ENCODE results near the gene PPP1R13L.

Gene PPP1R13L, protein sequence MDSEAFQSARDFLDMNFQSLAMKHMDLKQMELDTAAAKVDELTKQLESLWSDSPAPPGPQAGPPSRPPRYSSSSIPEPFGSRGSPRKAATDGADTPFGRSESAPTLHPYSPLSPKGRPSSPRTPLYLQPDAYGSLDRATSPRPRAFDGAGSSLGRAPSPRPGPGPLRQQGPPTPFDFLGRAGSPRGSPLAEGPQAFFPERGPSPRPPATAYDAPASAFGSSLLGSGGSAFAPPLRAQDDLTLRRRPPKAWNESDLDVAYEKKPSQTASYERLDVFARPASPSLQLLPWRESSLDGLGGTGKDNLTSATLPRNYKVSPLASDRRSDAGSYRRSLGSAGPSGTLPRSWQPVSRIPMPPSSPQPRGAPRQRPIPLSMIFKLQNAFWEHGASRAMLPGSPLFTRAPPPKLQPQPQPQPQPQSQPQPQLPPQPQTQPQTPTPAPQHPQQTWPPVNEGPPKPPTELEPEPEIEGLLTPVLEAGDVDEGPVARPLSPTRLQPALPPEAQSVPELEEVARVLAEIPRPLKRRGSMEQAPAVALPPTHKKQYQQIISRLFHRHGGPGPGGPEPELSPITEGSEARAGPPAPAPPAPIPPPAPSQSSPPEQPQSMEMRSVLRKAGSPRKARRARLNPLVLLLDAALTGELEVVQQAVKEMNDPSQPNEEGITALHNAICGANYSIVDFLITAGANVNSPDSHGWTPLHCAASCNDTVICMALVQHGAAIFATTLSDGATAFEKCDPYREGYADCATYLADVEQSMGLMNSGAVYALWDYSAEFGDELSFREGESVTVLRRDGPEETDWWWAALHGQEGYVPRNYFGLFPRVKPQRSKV

DNA sequence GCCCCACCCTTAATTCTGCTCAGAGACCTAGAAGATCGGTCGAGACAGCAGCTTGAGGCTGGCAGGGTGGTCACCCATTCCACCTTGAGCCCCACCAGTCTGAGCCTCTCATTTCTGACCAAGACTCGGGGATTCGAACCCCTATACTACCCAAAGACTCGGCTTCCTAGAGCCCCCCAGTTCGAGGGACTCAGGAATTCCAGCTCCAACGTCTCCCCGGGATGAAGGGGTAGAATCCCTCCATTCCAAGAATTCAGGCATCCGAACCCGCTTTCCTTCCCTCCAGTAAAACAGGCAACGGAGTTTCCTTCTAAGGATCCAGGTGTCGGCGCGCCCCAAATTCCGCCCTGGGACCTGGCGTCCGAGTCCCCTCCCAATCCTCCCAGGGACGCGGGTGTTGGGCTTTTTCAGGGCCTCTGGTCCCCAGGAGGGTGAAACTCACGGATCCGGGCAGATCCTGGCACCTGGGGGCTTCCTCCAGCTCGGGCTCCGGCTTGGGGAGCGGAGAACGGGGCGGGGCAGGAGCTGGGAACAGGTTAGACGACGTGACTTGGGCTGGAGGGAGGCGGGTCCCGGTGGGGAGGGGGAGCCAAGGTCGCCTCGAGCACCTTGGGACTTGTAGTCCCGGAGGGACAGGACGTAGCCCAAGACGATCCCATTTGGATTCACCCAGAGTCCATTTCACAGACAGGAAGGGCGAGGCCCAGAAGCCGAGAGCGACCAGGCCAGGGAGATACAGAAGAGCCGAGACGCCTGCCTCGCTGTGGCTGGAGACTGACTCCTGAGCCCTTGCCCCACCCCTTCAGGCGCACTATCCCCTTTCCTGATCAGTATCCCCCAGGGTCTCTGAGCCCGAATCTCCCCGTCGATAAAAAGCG is at the start of gene PPP1R13L:
Gene PPP1R13L (minus strand): TSS at position 513 of the 878 bp plus-strand sequence. CDS start 6,751 bp downstream, outside the sequence.
- no peak for DNase-seq (ENCODE audit: low read depth in 1 of 2, low spot score in 1 of 2)

- no peak for DNase-seq (ENCODE audit: low read depth in 1 of 2, low spot score in 1 of 2)
Measured at GRCh38 chr19:45451850-45452387, 47.0 kb upstream of the PPP1R13L start.

- peak in 1 of 2 donors; percentile 34 for DNase-seq (ENCODE audit: low read depth in 1 of 2, low spot score in 1 of 2)
Measured at GRCh38 chr19:45451131-45451849, 46.4 kb upstream of the PPP1R13L start.

GRCh38 chr19:45450012-45450333 is 45.1 kb upstream of the PPP1R13L start:
- DNase-seq (ENCODE audit: low read depth in 1 of 2, low spot score in 1 of 2) = no peak

GRCh38 chr19:45448887-45449299 is 44.0 kb upstream of the PPP1R13L start:
- no peak for DNase-seq (ENCODE audit: low read depth in 1 of 2, low spot score in 1 of 2)

DNA sequence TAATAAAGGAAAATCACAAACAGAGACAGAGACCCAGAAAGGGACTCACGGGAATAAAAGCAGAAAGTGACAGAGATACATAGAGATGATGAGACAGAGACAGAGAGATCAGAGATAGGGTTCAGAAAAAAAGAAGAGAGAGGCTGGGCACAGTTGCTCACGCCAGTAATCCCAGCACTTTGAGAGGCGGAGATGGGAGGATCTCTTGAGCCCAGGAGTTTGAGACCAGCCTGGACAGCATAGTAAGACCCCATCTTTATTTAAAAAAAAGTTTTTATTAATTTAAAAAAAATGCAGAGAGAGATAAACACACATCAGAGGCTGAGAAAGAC is 43.5 kb upstream of the PPP1R13L start:
- DNase-seq (ENCODE audit: low read depth in 1 of 2, low spot score in 1 of 2) = no peak

DNA sequence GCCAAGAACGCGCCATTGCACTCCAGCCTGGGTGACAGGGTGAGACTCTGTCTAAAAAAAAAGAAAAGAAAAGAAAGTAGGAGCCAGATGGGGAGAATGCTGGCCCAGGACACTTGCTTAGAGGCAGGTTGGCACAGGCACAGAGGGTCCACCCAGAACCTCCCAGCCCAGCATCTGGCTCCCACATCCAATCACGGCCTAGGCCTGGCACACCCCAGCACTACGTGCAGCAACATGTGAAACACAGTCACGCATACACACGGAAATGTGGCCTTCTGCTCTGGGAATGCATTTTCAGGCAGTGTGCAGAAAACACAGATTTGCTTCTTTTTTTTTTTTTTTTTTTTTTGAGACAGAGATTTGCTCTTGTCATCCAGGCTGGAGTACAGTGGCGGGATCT is 42.1 kb upstream of the PPP1R13L start:
- DNase-seq (ENCODE audit: low read depth in 1 of 2, low spot score in 1 of 2) = no peak

DNA sequence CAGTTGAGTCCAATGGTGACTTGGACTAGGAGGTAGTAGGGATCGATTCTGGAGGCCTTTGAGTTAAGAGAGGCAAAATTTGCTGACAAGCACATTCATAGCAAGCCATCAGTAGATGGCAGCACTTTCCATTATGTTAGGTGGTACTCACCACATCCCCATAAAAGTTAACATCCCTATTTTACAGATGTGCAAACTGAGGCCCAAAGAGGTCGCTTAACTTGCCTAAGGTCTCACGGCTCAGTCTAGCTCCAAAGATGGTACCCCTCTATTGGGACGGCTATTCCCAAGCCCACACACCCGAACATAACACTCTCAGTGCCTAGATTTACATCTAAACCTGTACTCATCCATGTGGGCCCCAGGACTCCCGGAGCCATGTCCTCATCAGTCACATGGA is 41.4 kb upstream of the PPP1R13L start:
- no peak for DNase-seq (ENCODE audit: low read depth in 1 of 2, low spot score in 1 of 2)

DNA sequence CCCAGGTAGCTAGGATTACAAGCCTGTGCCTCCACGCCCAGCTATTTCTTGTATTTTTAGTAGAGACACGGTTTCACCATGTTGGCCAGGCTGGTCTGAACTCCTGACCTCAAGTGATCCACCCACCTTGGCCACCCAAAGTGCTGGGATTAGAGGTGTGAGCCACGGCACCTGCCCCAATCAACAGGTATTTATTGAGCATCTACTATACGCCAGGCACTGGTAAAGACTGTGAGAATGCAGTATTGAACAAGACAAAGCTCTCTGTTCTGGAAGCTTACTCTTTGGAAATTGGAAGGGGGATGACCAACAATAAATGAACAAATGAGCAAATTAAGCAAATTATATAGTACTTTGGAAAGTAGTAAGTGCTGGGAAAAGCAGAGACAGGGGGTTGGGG is 40.3 kb upstream of the PPP1R13L start:
- no peak for DNase-seq (ENCODE audit: low read depth in 1 of 2, low spot score in 1 of 2)

DNA sequence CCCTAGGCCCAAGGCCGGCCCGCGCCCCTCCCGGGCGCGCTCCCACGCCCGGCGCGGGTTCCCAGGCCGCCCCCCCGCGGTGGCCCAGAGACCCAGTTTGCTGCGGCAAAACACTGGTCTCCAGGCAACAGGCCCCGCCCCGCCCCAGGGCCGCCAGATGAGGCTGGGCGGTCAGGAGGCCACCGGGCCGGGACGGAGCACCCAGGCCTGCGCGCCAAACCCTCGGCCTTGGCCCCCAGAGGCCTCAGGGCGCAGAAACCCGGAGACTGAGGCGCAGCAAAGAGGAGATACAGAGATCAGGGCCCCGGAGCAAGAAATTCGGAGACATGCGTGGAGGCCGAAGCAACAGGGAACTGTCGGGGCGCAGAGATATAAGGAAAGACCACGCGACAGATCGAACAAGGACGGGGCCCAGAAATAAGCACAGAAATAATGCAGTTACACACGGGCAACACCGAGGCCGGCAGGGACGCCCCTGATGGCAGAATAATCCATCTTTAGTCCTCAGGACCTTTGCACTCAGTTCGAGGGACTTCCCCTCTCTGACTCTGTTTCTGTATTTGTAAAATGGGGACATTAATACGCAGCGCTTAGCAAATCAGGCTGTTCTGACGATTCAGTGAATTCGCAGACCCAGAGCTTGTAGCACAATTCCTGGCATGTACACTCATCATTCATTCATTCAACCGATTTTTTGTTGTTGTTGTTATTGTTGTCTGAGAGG is 39.6 kb upstream of the PPP1R13L start:
- peak; percentile 57 to 64 for DNase-seq (ENCODE audit: low read depth in 1 of 2, low spot score in 1 of 2)

GRCh38 chr19:45443462-45444317 is 38.8 kb upstream of the PPP1R13L start:
- peak in 1 of 2 donors; percentile 21 for DNase-seq (ENCODE audit: low read depth in 1 of 2, low spot score in 1 of 2)

- no peak for DNase-seq (ENCODE audit: low read depth in 1 of 2, low spot score in 1 of 2)
Measured at GRCh38 chr19:45442778-45443461, 38.1 kb upstream of the PPP1R13L start.

DNA sequence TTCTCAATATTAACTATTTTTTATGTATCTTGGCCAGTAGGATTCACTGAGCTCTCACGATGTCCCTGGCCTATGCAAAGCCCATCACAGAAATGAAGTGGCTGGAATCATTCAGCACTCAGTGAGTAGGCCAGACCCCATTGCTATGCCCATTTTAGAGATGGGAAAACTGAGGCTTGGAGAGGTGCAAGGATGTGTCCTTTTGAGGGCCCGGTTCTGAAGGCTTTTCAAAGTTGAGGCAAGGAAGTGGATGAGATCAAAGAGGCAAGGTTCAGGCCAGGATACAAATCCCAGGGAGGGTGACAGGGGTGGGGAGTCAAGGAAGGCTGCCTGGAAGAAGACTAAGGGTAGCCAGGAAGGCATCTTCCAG is 37.5 kb upstream of the PPP1R13L start:
- DNase-seq (ENCODE audit: low read depth in 1 of 2, low spot score in 1 of 2) = no peak

DNA sequence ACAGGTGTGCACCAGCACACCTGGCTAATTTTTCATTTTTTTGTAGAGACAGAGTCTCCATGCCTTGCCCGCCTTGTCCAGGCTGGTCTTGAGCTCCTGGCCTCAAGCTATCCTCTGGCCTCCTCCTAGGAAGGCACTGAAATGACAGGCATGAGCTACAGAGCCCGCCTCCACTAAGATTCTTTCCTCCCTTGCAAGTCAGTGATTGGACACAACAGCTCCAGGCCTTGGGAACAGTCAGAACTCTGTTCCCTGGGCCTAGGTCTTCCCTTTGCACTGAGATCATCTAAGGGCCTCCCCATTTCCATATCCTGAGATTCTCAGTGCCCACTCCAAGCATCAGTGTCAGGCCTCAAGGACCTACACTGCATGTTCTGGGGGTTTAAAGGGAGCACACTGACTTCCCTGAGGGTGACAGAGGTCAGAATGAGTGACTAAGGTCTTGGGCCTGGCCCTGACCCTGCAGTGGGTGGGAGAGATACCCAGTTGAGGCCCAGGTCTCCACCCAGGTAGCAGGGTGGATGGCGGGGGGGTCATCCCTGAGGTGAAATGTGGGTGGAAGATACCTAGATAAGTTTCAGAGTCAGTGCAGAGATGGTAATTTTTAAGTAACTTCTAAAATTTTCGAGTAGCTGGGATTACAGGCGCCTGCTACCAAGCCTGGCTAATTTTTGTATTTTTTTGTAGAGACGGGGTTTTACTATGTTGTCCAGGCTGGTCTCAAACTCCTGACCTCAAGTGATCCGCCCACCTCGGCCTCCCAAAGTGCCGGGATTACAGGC is 36.2 kb upstream of the PPP1R13L start:
- DNase-seq (ENCODE audit: low read depth in 1 of 2, low spot score in 1 of 2) = no peak

GRCh38 chr19:45440259-45440638 is 35.4 kb upstream of the PPP1R13L start:
- no peak for DNase-seq (ENCODE audit: low read depth in 1 of 2, low spot score in 1 of 2)

DNA sequence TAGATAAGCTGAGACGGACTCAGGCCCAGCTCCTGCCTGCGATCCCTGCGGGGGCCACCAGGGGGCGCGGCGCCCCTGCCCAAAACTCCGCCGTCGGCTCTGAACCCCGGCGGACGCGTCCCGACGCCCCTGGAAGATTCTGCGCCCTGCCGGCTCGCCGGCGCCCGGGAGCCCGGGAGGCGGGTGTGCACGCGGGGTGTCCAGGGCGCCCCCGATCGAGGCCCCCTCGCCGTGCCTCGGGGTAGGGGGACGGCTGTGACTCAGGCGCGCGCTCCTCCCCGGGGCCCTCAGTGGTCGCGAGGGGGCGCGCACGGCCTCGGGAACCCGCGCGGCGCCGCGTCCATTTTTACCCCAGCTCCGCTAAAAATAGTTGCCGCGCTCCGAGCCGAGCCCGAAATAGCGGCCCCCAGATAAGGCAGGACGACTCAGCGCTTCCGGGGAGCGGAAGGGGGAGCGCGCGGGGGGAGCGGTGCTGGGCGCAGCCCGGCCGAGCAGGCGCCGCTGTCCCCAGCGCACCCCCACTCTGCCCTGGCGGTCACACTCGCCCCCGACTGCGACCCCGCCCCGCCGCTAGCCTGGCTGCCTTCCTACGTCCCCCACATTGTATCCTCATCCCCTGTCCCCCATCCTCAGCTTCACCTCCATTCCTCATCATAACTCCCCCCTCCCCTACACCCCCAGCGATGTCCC is 34.8 kb upstream of the PPP1R13L start:
- peak; percentile 72 to 77 for DNase-seq (ENCODE audit: low read depth in 1 of 2, low spot score in 1 of 2)

DNA sequence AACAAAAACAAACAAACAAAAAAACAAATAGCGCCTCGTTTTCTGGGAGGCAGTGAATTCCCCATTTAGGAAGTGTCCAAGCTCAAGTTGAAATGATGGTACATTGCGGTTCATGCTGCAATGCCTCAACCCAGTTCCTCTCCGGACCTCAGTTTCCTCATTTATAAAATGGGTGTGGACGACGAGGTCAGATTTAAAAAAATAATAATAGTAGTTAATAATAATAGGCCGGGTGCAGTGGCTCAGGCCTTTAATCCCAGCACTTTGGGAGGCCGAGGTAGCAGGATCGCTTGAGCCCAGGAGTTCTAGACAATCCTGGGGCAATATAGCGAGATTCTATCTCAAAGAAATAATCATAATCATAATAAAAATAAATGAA is 34.3 kb upstream of the PPP1R13L start:
- no peak for DNase-seq (ENCODE audit: low read depth in 1 of 2, low spot score in 1 of 2)
